K562 (cell line): ENCODE results near the gene MINK1. TPM values are rescaled to one million over a fixed set of nuclear protein-coding genes. Genes with fewer than 3 reads are reported as not detected.

Source experiments
- BMI1 ChIP-seq: fragments of 150-350 bp; IDR thresholded peaks from 2 replicates; pipeline ENCODE4 v1.6.1; 2014; ENCODE audit warnings: low read length
- BRCA1 ChIP-seq, 2 experiments: fragments of 450-650 bp in 1 of 2; sonication (generic) in 1 of 2; formaldehyde crosslinking in 1 of 2; IDR thresholded peaks; 2 replicates each; pipeline versions ENCODE4 v1.5.0 to v1.6.1; 2017 to 2020; ENCODE audit warnings: mild to moderate bottlenecking in 1 of 2, missing genetic modification reagents in 1 of 2
- CBX5 ChIP-seq: IDR thresholded peaks from 2 replicates; pipeline ENCODE4 v1.6.1; 2014; ENCODE audit warnings: low read depth, borderline replicate concordance
- COPS2 ChIP-seq: fragments of 450-650 bp; conservative IDR thresholded peaks from 2 replicates; pipeline ENCODE4 v1.6.1; 2016; ENCODE audit warnings: mild to moderate bottlenecking, moderate library complexity
- FOXK2 ChIP-seq, 2 experiments: fragments of 450-650 bp; IDR thresholded peaks in 1 of 2; conservative IDR thresholded peaks in 1 of 2; 2 replicates each; pipeline ENCODE4 v1.6.1; 2016; ENCODE audit warnings: low read depth in 2 of 2, mild to moderate bottlenecking in 1 of 2
- GABPA ChIP-seq: fragments of 200-800 bp; sonication (Bioruptor generic); conservative IDR thresholded peaks from 2 replicates; pipeline ENCODE4 v1.6.1; 2016; ENCODE audit warnings: low read depth, missing genetic modification characterization, missing compliant biosample characterization
- MLX ChIP-seq, 2 experiments: fragments of 450-650 bp in 1 of 2; sonication (generic) in 1 of 2; formaldehyde crosslinking; conservative IDR thresholded peaks; 2 replicates each; pipeline versions ENCODE4 v1.4.0 to v1.8.1; 2020 to 2022; ENCODE audit warnings: mild to moderate bottlenecking in 1 of 2, missing genetic modification reagents in 1 of 2
- POLR3G ChIP-seq: IDR thresholded peaks from 2 replicates; pipeline ENCODE4 v1.6.1; 2011; ENCODE audit not compliant: insufficient read length, insufficient replicate concordance; ENCODE audit errors: extremely low read depth
- REST ChIP-seq, 2 experiments: fragments of 450-650 bp; formaldehyde crosslinking in 1 of 2; IDR thresholded peaks; 2 replicates each; pipeline versions ENCODE4 v1.4.0 to v1.6.1; 2014 to 2020; ENCODE audit warnings: mild to moderate bottlenecking in 2 of 2, borderline replicate concordance in 1 of 2, low read depth in 1 of 2
- SMAD3 ChIP-seq: fragments of 450-650 bp; formaldehyde crosslinking; conservative IDR thresholded peaks from 2 replicates; pipeline ENCODE4 v1.4.0; 2020; ENCODE audit warnings: mild to moderate bottlenecking
- SRSF7 ChIP-seq: fragments of 200-400 bp; formaldehyde crosslinking; optimal IDR thresholded peaks from 2 replicates; pipeline ENCODE3; 2017; ENCODE audit warnings: mild to moderate bottlenecking, low read depth, low read length
- THRAP3 ChIP-seq: fragments of 450-650 bp; IDR thresholded peaks from 2 replicates; pipeline ENCODE4 v1.6.1; 2016; ENCODE audit warnings: mild to moderate bottlenecking, inconsistent platforms, borderline replicate concordance
- YY1 ChIP-seq, 3 experiments: IDR thresholded peaks; 2 replicates each; pipeline ENCODE4 v1.6.1; 2011; ENCODE audit warnings: low read length in 2 of 3, mild to moderate bottlenecking in 2 of 3, moderate library complexity in 2 of 3, borderline replicate concordance in 1 of 3, control low read depth in 1 of 3, low read depth in 1 of 3; ENCODE audit not compliant: insufficient read depth in 3 of 3, insufficient replicate concordance in 2 of 3, control insufficient read depth in 1 of 3, insufficient read length in 1 of 3; ENCODE audit errors: extremely low read depth in 1 of 3
- ZC3H8 ChIP-seq: fragments of 450-650 bp; IDR thresholded peaks from 2 replicates; pipeline ENCODE4 v1.6.1; 2017
- ZNF311 ChIP-seq: fragments of 250-450 bp; sonication (Bioruptor Pico); IDR thresholded peaks from 2 replicates; pipeline ENCODE4 v1.4.0; 2020; ENCODE audit warnings: mild to moderate bottlenecking, moderate library complexity
- polyA plus RNA-seq, 8 experiments: library from polyadenylated mRNA; depleted of rRNA in 4 of 8; stranded (reverse) in 5 of 8; unstranded in 3 of 8; fragments of >200 nt; fragmentation: Nextera tagmentation in 2 of 8; fragmentation: Illumina TruSeq in 1 of 8; extraction: Ambion mirVana in 2 of 8; extraction: Trizol in 1 of 8; gene quantifications; 2 replicates each; pipeline versions ENCODE4 v1.2.1 to v1.2.3, GENCODE V29; 2011 to 2014; ENCODE audit warnings: inconsistent platforms in 1 of 8, missing spikeins in 1 of 8
- total RNA-seq, 7 experiments: library from RNA; depleted of rRNA in 6 of 7; stranded (reverse); fragments of >200 nt in 6 of 7; fragmentation: Illumina TruSeq in 2 of 7; extraction: Trizol in 2 of 7; gene quantifications; 2 replicates each; pipeline versions ENCODE4 v1.2.1 to v1.2.3, GENCODE V29; 2011 to 2021; ENCODE audit warnings: low replicate concordance in 1 of 7
- TF ChIP-seq, protein P1 (sequence below): fragments of 450-650 bp; formaldehyde crosslinking; IDR thresholded peaks from 2 replicates; pipeline ENCODE4 v1.4.0; 2020; ENCODE audit warnings: mild to moderate bottlenecking, moderate library complexity

Gene MINK1
- total and polyA plus RNA-seq, 9 of the 15 experiments (the other 6 are each of a cell fraction or from before 2014, with no cell fraction given) = 0.11 to 54.2 (median 14.9) TPM

GRCh38 chr17:4945176-4945943 lies 112.2 kb downstream of the MINK1 start (continued):
- TF ChIP-seq CBX5 (no peak), THRAP3 (no peak), SRSF7 (no peak), YY1 (IDR thresholded peaks at IDR 0.05; ENCODE audit: borderline replicate concordance in 1 of 3, control insufficient read depth in 1 of 3, extremely low read depth in 1 of 3, insufficient read depth in 3 of 3, insufficient read length in 1 of 3, insufficient replicate concordance in 2 of 3, low read depth in 1 of 3, low read length in 2 of 3) (peak in 1 of 3 experiments; percentile 47), FOXK2 (conservative IDR thresholded peaks at IDR 0.05 in 1 of 2, IDR thresholded peaks at IDR 0.05 in 1 of 2; ENCODE audit: low read depth in 2 of 2) (no peak), REST (IDR thresholded peaks at IDR 0.05; ENCODE audit: borderline replicate concordance) (peak; percentile 21; the same call in 1 of the 2 replicates), REST (CRISPR knock-in tag; IDR thresholded peaks at IDR 0.05; ENCODE audit: low read depth) (no peak), COPS2 (no peak), GABPA (tag) (0 out of 2 replicates have a peak, but pooled peaks have one; percentile 5), BRCA1 (IDR thresholded peaks at IDR 0.05) (no peak), BRCA1 (CRISPR knock-in tag; IDR thresholded peaks at IDR 0.05) (no peak), ZNF311 (no peak), MLX (CRISPR knock-in tag; conservative IDR thresholded peaks at IDR 0.05) (no peak), SMAD3 (CRISPR knock-in tag) (no peak), POLR3G (no peak), ZC3H8 (no peak), BMI1 (no peak)
- TF ChIP-seq, protein P1, sequence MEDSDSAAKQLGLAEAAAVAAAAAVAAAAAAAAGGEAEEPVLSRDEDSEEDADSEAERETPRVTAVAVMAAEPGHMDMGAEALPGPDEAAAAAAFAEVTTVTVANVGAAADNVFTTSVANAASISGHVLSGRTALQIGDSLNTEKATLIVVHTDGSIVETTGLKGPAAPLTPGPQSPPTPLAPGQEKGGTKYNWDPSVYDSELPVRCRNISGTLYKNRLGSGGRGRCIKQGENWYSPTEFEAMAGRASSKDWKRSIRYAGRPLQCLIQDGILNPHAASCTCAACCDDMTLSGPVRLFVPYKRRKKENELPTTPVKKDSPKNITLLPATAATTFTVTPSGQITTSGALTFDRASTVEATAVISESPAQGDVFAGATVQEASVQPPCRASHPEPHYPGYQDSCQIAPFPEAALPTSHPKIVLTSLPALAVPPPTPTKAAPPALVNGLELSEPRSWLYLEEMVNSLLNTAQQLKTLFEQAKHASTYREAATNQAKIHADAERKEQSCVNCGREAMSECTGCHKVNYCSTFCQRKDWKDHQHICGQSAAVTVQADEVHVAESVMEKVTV (CRISPR knock-in tag) = no peak
